Measurements from ENCODE around the gene SLC4A1. TPM values are rescaled to one million over a fixed set of nuclear protein-coding genes. Genes with fewer than 3 reads are reported as not detected.

Gene SLC4A1
- total RNA-seq, 3 donors from 2014 or later (not counting 1 experiment from before 2014, with no cell fraction given) = not detected

DNA sequence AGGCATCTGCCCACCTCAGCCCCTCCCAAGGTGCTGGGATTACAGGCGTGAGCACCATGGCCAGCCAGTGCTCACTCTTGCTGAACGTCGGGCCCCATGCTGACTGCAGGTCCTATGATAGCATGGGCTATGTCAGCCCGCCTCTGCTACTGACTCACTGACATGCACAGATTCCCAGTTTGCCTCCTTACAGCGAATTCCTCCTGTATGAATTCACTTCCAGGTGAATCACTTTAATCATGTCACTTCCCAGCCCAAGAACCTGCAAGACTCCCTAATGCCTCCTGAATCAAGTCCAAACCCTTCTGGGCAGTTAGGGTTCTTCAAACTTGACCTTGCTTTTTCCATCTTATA, 32.4 kb downstream of the SLC4A1 start:
- H3K4me1 ChIP-seq (ENCODE audit: control insufficient read depth, insufficient read depth, low read length) = no peaks in the 10 kb centered on the region
- H3K9me3 ChIP-seq (ENCODE audit: control insufficient read depth, insufficient read depth, low read length) = no peaks in the 10 kb centered on the region
- Mint-ChIP-seq H3K4me1 (peaks cover 0 to 7% of the 10 kb centered on the region in 2 donors), H3K9me3 (no peaks in the 10 kb centered on the region), H3K27me3 (ENCODE audit: low read depth in 2 of 2) (no peaks in the 10 kb centered on the region), H3K27ac (no peak overlapping the region), H3K36me3 (no peaks in the 10 kb centered on the region), H3K4me3 (no peak overlapping the region)
- DNase-seq = no peak
- TF ChIP-seq, protein P1, sequence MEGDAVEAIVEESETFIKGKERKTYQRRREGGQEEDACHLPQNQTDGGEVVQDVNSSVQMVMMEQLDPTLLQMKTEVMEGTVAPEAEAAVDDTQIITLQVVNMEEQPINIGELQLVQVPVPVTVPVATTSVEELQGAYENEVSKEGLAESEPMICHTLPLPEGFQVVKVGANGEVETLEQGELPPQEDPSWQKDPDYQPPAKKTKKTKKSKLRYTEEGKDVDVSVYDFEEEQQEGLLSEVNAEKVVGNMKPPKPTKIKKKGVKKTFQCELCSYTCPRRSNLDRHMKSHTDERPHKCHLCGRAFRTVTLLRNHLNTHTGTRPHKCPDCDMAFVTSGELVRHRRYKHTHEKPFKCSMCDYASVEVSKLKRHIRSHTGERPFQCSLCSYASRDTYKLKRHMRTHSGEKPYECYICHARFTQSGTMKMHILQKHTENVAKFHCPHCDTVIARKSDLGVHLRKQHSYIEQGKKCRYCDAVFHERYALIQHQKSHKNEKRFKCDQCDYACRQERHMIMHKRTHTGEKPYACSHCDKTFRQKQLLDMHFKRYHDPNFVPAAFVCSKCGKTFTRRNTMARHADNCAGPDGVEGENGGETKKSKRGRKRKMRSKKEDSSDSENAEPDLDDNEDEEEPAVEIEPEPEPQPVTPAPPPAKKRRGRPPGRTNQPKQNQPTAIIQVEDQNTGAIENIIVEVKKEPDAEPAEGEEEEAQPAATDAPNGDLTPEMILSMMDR (IDR thresholded peaks at IDR 0.05) = no peak
- no peak overlapping the region for H3K27ac ChIP-seq (ENCODE audit: low read length)
- intact Hi-C loops (cut with micrococcal nuclease) = no loop called here
- no peaks in the 10 kb centered on the region for H3K27me3 ChIP-seq (ENCODE audit: control insufficient read depth, insufficient read depth, low read length)
- no peak overlapping the region for H3K4me3 ChIP-seq (ENCODE audit: low read length)
- no peak for ATAC-seq
- H3K36me3 ChIP-seq (ENCODE audit: control insufficient read depth, insufficient read depth, low read length) = no peaks in the 10 kb centered on the region
- 90% methylated on average over 5 of the region's 5 CpGs for WGBS (ENCODE audit: insufficient coverage)

DNA sequence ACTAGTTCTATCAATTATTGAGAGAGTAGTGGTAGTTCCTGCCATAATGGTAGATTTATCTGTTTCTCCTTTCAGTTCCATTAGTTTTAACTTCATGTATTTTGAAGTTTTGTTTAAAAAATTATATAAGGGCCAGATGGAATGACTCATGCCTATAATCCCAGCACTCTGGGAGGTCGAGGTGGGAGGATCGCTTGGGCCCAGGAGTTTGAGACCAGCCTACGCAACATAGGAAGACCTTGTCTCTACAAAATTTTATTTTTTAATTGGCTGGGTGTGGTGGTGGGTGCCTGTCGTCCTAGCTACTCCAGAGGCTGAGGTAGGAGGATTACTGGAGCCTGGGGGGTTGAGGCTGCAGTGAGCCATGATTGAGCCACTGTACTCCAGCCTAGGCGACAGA, 34.4 kb downstream of the SLC4A1 start:
- TF ChIP-seq, protein P1 (IDR thresholded peaks at IDR 0.05) = no peak
- no peaks in the 10 kb centered on the region for H3K9me3 ChIP-seq (ENCODE audit: control insufficient read depth, insufficient read depth, low read length)
- H3K4me3 Mint-ChIP-seq = no peak overlapping the region
- no peaks in the 10 kb centered on the region for H3K9me3 Mint-ChIP-seq
- H3K36me3 ChIP-seq (ENCODE audit: control insufficient read depth, insufficient read depth, low read length) = no peaks in the 10 kb centered on the region
- no peaks in the 10 kb centered on the region for H3K27me3 Mint-ChIP-seq (ENCODE audit: low read depth in 2 of 2)
- H3K4me1 Mint-ChIP-seq = peaks cover 0 to 7% of the 10 kb centered on the region in 2 donors
- H3K36me3 Mint-ChIP-seq = no peaks in the 10 kb centered on the region
- no peaks in the 10 kb centered on the region for H3K27me3 ChIP-seq (ENCODE audit: control insufficient read depth, insufficient read depth, low read length)
- intact Hi-C loops (cut with micrococcal nuclease) = no loop called here
- H3K27ac ChIP-seq (ENCODE audit: low read length) = no peak overlapping the region
- ATAC-seq = no peak
- H3K27ac Mint-ChIP-seq = no peak overlapping the region
- WGBS (ENCODE audit: insufficient coverage) = 86% methylated on average over 4 of the region's 5 CpGs
- H3K4me3 ChIP-seq (ENCODE audit: low read length) = no peak overlapping the region
- H3K4me1 ChIP-seq (ENCODE audit: control insufficient read depth, insufficient read depth, low read length) = no peaks in the 10 kb centered on the region
- DNase-seq = no peak

DNA sequence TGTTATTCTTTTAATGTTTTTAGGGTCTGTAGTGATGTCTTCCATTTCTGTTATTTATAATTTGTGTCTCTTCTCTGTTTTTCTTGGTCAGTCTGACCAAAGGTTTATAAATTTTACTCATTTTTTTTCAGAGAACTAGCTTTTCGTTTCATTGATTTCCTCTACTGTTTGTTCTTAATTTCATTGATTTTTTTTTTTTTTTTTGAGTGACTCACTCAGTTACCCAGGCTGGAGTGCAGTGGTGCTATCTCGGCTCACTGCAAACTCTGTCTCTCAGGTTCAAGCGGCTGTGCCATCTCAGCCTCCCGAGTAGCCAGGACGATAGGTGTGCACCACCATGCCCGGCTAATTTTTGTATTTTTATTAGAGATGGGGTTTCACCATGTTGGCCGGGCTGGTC, 35.9 kb downstream of the SLC4A1 start:
- Histone ChIP-seq H3K36me3 (ENCODE audit: control insufficient read depth, insufficient read depth, low read length) (no peaks in the 10 kb centered on the region), H3K4me3 (ENCODE audit: low read length) (no peak overlapping the region), H3K27ac (ENCODE audit: low read length) (no peak overlapping the region), H3K9me3 (ENCODE audit: control insufficient read depth, insufficient read depth, low read length) (no peaks in the 10 kb centered on the region), H3K4me1 (ENCODE audit: control insufficient read depth, insufficient read depth, low read length) (no peaks in the 10 kb centered on the region), H3K27me3 (ENCODE audit: control insufficient read depth, insufficient read depth, low read length) (no peaks in the 10 kb centered on the region)
- no peak overlapping the region for H3K27ac Mint-ChIP-seq
- H3K4me1 Mint-ChIP-seq = peaks cover 0 to 7% of the 10 kb centered on the region in 2 donors
- DNase-seq (no peak), ATAC-seq (no peak)
- no peaks in the 10 kb centered on the region for H3K36me3 Mint-ChIP-seq
- H3K27me3 Mint-ChIP-seq (ENCODE audit: low read depth in 2 of 2) = no peaks in the 10 kb centered on the region
- no peak overlapping the region for H3K4me3 Mint-ChIP-seq
- no peaks in the 10 kb centered on the region for H3K9me3 Mint-ChIP-seq
- TF ChIP-seq, protein P1 (IDR thresholded peaks at IDR 0.05) = no peak
- WGBS (ENCODE audit: insufficient coverage) = 96% methylated on average over 7 of the region's 7 CpGs
- intact Hi-C loops (cut with micrococcal nuclease) = no loop called here

DNA sequence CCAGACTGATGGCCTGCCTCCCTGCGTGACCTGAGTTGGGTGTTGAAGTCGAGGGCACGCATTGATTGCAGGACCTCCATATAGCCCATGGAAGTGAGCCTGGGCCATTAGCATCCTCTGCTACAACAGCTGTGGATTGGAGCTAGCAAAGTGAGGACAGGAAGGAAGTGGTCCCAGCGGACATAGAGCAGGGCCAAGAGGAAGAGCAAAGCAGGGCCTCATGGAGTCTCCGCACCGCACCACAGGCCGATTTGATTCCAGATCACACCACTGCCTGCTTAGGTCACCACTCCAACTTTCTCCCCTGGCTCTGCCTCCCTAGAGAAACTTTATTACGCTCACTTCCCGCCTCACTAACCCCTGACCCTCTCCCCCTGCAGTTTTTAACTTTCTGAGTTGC, 37.8 kb downstream of the SLC4A1 start:
- H3K4me3 Mint-ChIP-seq = no peak overlapping the region
- intact Hi-C loops (cut with micrococcal nuclease) = no loop called here
- no peak for ATAC-seq
- Histone ChIP-seq H3K4me3 (ENCODE audit: low read length) (no peak overlapping the region), H3K9me3 (ENCODE audit: control insufficient read depth, insufficient read depth, low read length) (no peaks in the 10 kb centered on the region), H3K27ac (ENCODE audit: low read length) (no peak overlapping the region), H3K4me1 (ENCODE audit: control insufficient read depth, insufficient read depth, low read length) (no peaks in the 10 kb centered on the region), H3K36me3 (ENCODE audit: control insufficient read depth, insufficient read depth, low read length) (no peaks in the 10 kb centered on the region), H3K27me3 (ENCODE audit: control insufficient read depth, insufficient read depth, low read length) (no peaks in the 10 kb centered on the region)
- no peaks in the 10 kb centered on the region for H3K27me3 Mint-ChIP-seq (ENCODE audit: low read depth in 2 of 2)
- H3K27ac Mint-ChIP-seq = no peak overlapping the region
- no peaks in the 10 kb centered on the region for H3K9me3 Mint-ChIP-seq
- peaks cover 0 to 5% of the 10 kb centered on the region in 2 donors for H3K4me1 Mint-ChIP-seq
- WGBS (ENCODE audit: insufficient coverage) = 92% methylated on average over 9 of the region's 9 CpGs
- peak in 1 of 2 donors; percentile 1 for DNase-seq
- TF ChIP-seq, protein P1 (IDR thresholded peaks at IDR 0.05) = no peak
- H3K36me3 Mint-ChIP-seq = no peaks in the 10 kb centered on the region

All from natural killer cell (primary cell).